ENCODE measurements around the gene MANEA. TPM values are rescaled to one million over a fixed set of nuclear protein-coding genes. Genes with fewer than 3 reads are reported as not detected.

The MANEA gene
- total RNA-seq, 1 donor from 2014 or later: 1.9 TPM

DNA sequence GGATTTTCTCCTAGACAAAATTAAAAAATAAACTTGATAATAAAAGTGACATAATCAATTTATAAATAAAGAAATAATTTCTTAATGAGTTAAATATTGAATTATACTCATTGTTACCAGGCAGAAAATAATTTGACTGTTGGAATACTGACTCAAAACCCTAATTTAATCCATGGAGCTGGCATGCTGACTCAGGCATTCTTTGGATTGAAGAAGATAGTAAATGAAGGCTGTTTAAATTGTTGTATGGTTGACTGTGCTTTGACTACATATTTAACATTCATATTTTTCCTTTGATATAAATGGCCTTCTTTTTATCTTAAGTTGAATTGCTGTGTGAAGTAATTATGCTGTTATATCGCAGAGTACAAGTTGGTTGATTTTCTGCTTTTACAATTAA lies 11.7 kb downstream of the MANEA start:
- Histone ChIP-seq H3K4me3 (no peak overlapping the region), H3K36me3 (no peaks in the 10 kb centered on the region), H3K27ac (no peak overlapping the region), H3K9me3 (peaks cover 0 to 17% of the 10 kb centered on the region in 2 donors), H3K27me3 (no peaks in the 10 kb centered on the region), H3K4me1 (no peaks in the 10 kb centered on the region)
- no peak for DNase-seq (ENCODE audit: low spot score in 2 of 2)
- intact Hi-C loops (cut with DNase I): no loop called here
- TF ChIP-seq, protein P1, sequence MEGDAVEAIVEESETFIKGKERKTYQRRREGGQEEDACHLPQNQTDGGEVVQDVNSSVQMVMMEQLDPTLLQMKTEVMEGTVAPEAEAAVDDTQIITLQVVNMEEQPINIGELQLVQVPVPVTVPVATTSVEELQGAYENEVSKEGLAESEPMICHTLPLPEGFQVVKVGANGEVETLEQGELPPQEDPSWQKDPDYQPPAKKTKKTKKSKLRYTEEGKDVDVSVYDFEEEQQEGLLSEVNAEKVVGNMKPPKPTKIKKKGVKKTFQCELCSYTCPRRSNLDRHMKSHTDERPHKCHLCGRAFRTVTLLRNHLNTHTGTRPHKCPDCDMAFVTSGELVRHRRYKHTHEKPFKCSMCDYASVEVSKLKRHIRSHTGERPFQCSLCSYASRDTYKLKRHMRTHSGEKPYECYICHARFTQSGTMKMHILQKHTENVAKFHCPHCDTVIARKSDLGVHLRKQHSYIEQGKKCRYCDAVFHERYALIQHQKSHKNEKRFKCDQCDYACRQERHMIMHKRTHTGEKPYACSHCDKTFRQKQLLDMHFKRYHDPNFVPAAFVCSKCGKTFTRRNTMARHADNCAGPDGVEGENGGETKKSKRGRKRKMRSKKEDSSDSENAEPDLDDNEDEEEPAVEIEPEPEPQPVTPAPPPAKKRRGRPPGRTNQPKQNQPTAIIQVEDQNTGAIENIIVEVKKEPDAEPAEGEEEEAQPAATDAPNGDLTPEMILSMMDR (IDR thresholded peaks at IDR 0.05): no peak

DNA sequence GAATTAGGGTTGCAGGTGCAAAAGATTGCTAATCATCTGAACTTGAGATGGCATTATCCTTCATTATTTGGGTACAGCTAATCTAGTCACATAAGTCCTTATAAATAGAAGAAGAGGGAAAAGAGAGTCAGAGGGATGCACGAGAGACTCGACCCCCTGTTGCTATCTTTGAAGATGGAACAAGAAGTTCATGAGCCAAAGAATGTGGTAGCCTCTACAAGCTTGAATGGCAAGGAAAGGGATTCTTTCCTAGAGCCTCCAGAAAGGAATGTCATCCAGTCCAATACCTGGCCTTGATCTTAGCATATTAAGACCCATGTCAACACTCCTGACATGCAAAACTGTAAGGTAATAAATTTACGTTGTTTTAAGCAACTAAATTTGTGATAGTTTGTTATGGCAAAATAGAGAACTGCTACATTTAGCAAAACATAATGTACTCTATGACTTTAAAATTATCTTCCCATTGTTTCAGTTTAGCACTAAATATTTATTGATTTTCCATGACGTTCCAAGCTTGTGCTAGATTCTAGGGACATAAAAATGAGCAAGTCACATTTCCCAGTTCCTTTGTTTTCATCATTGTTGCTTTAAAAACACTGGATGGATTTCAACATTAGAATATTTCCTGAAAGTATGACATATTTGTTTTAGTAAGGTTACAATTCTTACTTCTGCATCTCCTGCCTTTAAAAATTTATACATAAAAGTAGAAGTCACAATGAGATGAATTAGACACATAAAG lies 12.7 kb downstream of the MANEA start:
- H3K36me3 ChIP-seq: no peaks in the 10 kb centered on the region
- TF ChIP-seq, protein P1 (IDR thresholded peaks at IDR 0.05): no peak
- H3K9me3 ChIP-seq: peaks cover 0 to 13% of the 10 kb centered on the region in 2 donors
- no peak for DNase-seq (ENCODE audit: low spot score in 2 of 2)
- H3K27ac ChIP-seq: no peak overlapping the region
- H3K4me3 ChIP-seq: no peak overlapping the region
- no peaks in the 10 kb centered on the region for H3K4me1 ChIP-seq
- intact Hi-C loops (cut with DNase I): no loop called here
- no peaks in the 10 kb centered on the region for H3K27me3 ChIP-seq

DNA sequence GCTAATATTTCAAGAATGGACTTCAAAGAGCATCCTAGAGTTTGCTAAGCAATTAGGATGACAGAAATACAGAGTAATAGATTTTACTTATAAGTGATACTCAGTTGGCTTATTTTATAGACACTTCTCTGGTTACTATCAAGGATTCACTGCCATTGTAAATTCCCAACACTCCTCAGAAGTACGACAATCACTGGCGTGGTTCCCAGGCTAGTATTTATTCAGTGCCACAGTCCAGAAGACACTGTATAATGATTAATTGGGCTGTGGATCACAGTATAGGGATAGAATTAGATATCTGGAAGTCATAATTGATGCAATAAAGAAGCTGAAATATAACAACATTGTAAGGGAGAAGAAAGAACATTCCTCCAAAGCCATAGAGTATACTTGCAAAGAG lies 15.7 kb downstream of the MANEA start:
- Histone ChIP-seq H3K36me3 (no peaks in the 10 kb centered on the region), H3K9me3 (peaks cover 0 to 13% of the 10 kb centered on the region in 2 donors), H3K27ac (no peak overlapping the region), H3K4me3 (no peak overlapping the region), H3K4me1 (no peaks in the 10 kb centered on the region), H3K27me3 (no peaks in the 10 kb centered on the region)
- intact Hi-C loops (cut with DNase I): no loop called here
- TF ChIP-seq, protein P1 (IDR thresholded peaks at IDR 0.05): no peak
- no peak for DNase-seq (ENCODE audit: low spot score in 2 of 2)

DNA sequence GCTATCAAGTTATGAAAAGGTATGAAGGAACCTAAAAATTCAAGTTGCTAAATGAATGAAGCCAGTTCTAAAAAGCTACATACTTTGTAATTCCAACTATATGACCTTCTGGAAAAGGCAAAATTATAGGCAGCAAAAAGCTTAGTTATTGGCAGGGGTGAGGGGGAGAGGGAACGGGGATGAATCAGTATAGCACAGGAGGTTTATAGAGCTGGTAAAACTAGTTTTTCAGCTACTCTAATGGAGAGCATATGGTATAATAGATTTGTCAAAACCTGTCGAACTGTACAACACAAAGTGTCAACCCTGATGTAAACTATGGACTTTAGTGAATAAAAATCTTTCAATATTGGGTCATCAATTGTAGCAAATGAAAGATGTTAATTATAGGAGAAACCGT lies 18.7 kb downstream of the MANEA start:
- no peak for DNase-seq (ENCODE audit: low spot score in 2 of 2)
- intact Hi-C loops (cut with DNase I): no loop called here
- TF ChIP-seq, protein P1 (IDR thresholded peaks at IDR 0.05): no peak
- Histone ChIP-seq H3K27me3 (no peaks in the 10 kb centered on the region), H3K4me3 (no peak overlapping the region), H3K36me3 (no peaks in the 10 kb centered on the region), H3K9me3 (peaks cover 0 to 13% of the 10 kb centered on the region in 2 donors), H3K4me1 (peaks cover 0 to 5% of the 10 kb centered on the region in 2 donors), H3K27ac (peak overlapping the region in 1 of 2 donors; percentile 21)

DNA sequence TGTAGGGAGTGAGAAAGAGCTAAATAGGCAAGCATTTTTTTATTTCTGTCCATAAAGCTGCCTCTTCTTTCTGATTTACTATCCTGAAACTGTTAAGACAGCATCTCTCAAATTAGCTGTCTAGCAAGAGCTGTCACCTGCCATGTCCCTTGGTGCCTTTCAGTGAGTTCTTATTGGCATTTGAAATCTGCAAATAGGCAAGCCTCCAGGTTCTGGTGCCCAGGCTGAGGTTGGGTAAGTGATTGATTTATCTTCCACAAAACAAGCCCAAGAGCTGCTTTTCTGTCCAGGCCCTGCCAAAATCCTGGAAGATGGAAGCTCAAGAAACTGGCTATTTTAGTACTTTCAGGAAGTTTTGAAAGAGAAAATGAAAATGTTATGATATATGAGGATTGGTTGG lies 22.4 kb downstream of the MANEA start:
- intact Hi-C loops (cut with DNase I): no loop called here
- no peaks in the 10 kb centered on the region for H3K9me3 ChIP-seq
- no peaks in the 10 kb centered on the region for H3K27me3 ChIP-seq
- DNase-seq (ENCODE audit: low spot score in 2 of 2): no peak
- H3K36me3 ChIP-seq: no peaks in the 10 kb centered on the region
- TF ChIP-seq, protein P1 (IDR thresholded peaks at IDR 0.05): no peak
- H3K27ac ChIP-seq: peak overlapping the region; percentile 58 to 63
- H3K4me3 ChIP-seq: peak overlapping the region in 1 of 2 donors; percentile 26
- H3K4me1 ChIP-seq: peaks cover 0 to 8% of the 10 kb centered on the region in 2 donors

All from ascending aorta (tissue), 2 donors.